Spleen (tissue), 7 donors: ENCODE results near the gene IRS2.

Source experiments
- POLR2A ChIP-seq, 3 donors: fragments of 450-650 bp; IDR thresholded peaks; one replicate each; pipeline ENCODE4 v1.5.1; 2017; ENCODE audit warnings: antibody characterized with exemption in 3 of 3, mild to moderate bottlenecking in 1 of 3
- POLR2AphosphoS5 ChIP-seq, 3 donors: sonication (generic); formaldehyde crosslinking; IDR thresholded peaks; one replicate each; pipeline ENCODE4 v1.5.1; 2017; ENCODE audit warnings: antibody characterized with exemption in 3 of 3
- TF ChIP-seq, protein P1 (sequence below), 11 experiments: fragments of 200-600 bp in 7 of 11; fragments of 450-650 bp in 4 of 11; sonication (generic) in 4 of 11; IDR thresholded peaks in 8 of 11; conservative IDR thresholded peaks in 3 of 11; 1 replicate in 7 of 11; 2 replicates in 4 of 11; pipeline versions ENCODE4 v1.4.0 to v1.8.0; 2016 to 2021; ENCODE audit warnings: antibody characterized with exemption in 11 of 11, inconsistent platforms in 4 of 11, mild to moderate bottlenecking in 1 of 11
- donor health status: DM: no; HTN: no; CAD: no; lungs with moderate emphysema.
- donor health status: DM: no; HTN: no; CAD: no.
- donor health status: DM: no; HTN: no; CAD: no.

DNA sequence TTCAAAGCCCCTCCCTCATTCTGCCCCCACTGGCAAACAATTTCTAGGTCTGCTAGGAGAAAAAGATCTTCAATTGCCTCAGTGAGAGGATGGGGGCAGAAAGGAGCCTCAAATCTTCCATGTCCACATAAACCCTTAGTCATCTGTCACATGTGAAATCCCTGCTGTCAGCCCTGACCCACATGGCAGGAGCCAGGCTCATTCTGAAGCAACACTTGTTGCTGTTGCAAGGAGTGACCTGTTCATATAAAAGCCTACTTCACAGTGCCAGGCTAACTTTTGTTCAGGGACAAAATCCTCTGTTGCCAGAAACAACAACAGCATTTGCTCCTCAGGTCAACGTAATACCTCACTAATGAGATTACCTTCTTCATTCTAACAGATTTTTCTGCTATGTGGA, 70.5 kb downstream of the IRS2 start:
- TF ChIP-seq POLR2A (IDR thresholded peaks at IDR 0.05), result no peak
- TF ChIP-seq, protein P1, sequence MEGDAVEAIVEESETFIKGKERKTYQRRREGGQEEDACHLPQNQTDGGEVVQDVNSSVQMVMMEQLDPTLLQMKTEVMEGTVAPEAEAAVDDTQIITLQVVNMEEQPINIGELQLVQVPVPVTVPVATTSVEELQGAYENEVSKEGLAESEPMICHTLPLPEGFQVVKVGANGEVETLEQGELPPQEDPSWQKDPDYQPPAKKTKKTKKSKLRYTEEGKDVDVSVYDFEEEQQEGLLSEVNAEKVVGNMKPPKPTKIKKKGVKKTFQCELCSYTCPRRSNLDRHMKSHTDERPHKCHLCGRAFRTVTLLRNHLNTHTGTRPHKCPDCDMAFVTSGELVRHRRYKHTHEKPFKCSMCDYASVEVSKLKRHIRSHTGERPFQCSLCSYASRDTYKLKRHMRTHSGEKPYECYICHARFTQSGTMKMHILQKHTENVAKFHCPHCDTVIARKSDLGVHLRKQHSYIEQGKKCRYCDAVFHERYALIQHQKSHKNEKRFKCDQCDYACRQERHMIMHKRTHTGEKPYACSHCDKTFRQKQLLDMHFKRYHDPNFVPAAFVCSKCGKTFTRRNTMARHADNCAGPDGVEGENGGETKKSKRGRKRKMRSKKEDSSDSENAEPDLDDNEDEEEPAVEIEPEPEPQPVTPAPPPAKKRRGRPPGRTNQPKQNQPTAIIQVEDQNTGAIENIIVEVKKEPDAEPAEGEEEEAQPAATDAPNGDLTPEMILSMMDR (IDR thresholded peaks at IDR 0.05 in 8 of 11, conservative IDR thresholded peaks at IDR 0.05 in 3 of 11), result no peak
- TF ChIP-seq POLR2AphosphoS5 (IDR thresholded peaks at IDR 0.05), result no peak
